ENCODE results near the gene MYMX.
A peak's percentile ranks its signal among the peaks of the same experiment; 100 is the strongest.
"Not testable (repeated sequence)": the region's sequence is repeated elsewhere in the genome, so short reads cannot be mapped to it uniquely, and the experiment has no call there.

Gene MYMX

DNA sequence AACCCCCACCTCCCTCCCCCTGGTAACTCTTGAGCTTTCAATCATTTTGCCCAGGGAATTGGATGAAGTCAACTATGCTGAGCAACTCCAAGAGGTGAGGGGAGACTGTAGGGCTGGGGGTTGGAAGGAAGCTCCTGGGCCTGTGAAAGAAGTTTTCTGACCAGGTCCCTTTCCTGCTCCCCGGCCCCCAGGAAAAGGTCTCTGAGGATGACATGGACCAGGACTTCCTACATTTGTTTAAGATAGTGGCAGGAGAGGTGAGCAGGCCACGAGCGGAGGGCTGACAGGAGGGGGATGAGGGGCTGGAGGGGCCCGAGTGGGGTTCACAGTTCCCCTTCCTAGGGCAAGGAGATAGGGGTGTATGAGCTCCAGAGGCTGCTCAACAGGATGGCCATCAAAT, 36.3 kb upstream of the MYMX start:
- DNase-seq (ENCODE audit: low spot score) (no peak), ATAC-seq (ENCODE audit: low read depth) (no peak)
- no peak overlapping the region for H3K27ac ChIP-seq (ENCODE audit: poor library complexity, severe bottlenecking)
- H3K9me3 ChIP-seq (ENCODE audit: severe bottlenecking) = no peaks in the 10 kb centered on the region
- H3K27me3 ChIP-seq (ENCODE audit: insufficient read depth, poor library complexity, severe bottlenecking) = no peaks in the 10 kb centered on the region
- H3K4me1 ChIP-seq (ENCODE audit: insufficient read depth, poor library complexity, severe bottlenecking) = peaks cover 7% of the 10 kb centered on the region
- H3K4me3 ChIP-seq (ENCODE audit: severe bottlenecking) = no peak overlapping the region
- no peaks in the 10 kb centered on the region for H3K36me3 ChIP-seq (ENCODE audit: low read depth)
- TF ChIP-seq, protein P1, sequence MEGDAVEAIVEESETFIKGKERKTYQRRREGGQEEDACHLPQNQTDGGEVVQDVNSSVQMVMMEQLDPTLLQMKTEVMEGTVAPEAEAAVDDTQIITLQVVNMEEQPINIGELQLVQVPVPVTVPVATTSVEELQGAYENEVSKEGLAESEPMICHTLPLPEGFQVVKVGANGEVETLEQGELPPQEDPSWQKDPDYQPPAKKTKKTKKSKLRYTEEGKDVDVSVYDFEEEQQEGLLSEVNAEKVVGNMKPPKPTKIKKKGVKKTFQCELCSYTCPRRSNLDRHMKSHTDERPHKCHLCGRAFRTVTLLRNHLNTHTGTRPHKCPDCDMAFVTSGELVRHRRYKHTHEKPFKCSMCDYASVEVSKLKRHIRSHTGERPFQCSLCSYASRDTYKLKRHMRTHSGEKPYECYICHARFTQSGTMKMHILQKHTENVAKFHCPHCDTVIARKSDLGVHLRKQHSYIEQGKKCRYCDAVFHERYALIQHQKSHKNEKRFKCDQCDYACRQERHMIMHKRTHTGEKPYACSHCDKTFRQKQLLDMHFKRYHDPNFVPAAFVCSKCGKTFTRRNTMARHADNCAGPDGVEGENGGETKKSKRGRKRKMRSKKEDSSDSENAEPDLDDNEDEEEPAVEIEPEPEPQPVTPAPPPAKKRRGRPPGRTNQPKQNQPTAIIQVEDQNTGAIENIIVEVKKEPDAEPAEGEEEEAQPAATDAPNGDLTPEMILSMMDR (IDR thresholded peaks at IDR 0.05; ENCODE audit: poor library complexity, severe bottlenecking) = no peak

DNA sequence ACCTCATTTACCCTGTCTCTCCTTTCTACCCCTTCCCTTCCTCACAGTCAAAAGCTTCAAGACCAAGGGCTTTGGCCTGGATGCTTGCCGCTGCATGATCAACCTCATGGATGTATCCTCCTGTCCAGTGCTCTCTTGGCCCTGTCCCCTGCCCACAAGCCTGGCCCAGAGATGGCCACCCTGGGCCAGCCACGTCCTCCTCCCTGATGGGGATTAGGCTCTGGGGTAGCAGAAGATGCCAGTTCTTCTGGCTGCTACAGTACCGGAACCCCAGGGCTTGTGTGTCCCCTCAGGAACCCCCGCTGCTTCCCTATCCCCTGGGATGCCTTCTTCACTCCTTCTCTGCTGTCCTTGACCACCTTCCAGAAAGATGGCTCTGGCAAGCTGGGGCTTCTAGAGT, 35.8 kb upstream of the MYMX start:
- Histone ChIP-seq H3K4me1 (ENCODE audit: insufficient read depth, poor library complexity, severe bottlenecking) (peaks cover 7% of the 10 kb centered on the region), H3K36me3 (ENCODE audit: low read depth) (no peaks in the 10 kb centered on the region), H3K4me3 (ENCODE audit: severe bottlenecking) (no peak overlapping the region), H3K27me3 (ENCODE audit: insufficient read depth, poor library complexity, severe bottlenecking) (no peaks in the 10 kb centered on the region), H3K27ac (ENCODE audit: poor library complexity, severe bottlenecking) (no peak overlapping the region), H3K9me3 (ENCODE audit: severe bottlenecking) (no peaks in the 10 kb centered on the region)
- TF ChIP-seq, protein P1 (IDR thresholded peaks at IDR 0.05; ENCODE audit: poor library complexity, severe bottlenecking) = no peak
- no peak for DNase-seq (ENCODE audit: low spot score)
- ATAC-seq (ENCODE audit: low read depth) = peak; percentile 25; the same call in 2 of the 3 replicates

DNA sequence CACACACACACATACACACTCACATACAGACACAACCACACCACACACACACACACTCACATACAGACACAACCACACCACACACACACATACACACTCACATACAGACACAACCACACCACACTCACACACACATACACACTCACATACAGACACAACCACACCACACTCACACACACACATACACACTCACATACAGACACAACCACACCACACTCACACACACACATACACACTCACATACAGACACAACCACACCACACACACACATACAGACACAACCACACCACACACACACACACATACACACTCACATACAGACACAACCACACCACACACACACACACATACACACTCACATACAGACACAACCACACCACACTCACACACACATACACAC, 34.9 kb upstream of the MYMX start:
- not testable (repeated sequence) for H3K27me3 ChIP-seq (ENCODE audit: insufficient read depth, poor library complexity, severe bottlenecking); DNase-seq (ENCODE audit: low spot score); H3K27ac ChIP-seq (ENCODE audit: poor library complexity, severe bottlenecking); H3K36me3 ChIP-seq (ENCODE audit: low read depth); ATAC-seq (ENCODE audit: low read depth); H3K9me3 ChIP-seq (ENCODE audit: severe bottlenecking); H3K4me3 ChIP-seq (ENCODE audit: severe bottlenecking); H3K4me1 ChIP-seq (ENCODE audit: insufficient read depth, poor library complexity, severe bottlenecking)

DNA sequence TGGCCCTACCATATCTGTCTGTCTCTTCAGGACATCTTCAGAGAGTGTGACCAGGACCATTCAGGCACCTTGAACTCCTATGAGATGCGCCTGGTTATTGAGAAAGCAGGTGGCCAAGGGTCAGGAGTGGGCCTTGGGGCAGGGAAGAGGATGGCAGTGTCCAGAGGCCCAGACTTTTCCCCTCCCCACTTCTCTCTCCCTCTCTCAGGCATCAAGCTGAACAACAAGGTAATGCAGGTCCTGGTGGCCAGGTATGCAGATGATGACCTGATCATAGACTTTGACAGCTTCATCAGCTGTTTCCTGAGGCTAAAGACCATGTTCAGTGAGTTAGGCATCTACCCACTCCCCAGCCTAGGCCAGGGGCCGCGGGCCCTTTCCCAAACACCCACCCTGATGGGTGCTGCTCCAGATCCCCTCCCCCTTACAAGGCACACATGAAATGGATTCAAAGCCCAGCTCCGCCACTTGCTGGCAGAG, 33.8 kb upstream of the MYMX start:
- DNase-seq (ENCODE audit: low spot score) = no peak

DNA sequence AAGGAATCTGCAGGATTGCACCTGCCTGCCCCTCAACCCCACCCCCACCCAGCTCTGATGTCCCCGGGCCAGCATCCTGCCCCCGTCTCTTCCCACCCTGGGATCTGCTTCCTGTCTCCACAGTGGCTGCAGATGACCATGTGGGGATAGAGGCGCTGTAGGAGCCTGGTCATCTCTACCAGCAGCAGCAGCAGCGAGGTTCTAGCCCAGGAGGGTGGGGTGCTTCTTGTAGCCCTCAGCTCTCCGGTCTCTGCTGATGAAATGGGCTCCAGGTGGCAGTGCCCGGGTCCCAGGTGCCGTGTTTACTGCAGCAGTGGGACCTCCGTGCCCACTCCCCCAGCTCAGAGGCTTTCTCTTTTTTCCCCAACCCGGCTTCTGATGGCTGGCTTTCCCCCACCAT, 32.9 kb upstream of the MYMX start:
- Histone ChIP-seq H3K27me3 (ENCODE audit: insufficient read depth, poor library complexity, severe bottlenecking) (no peaks in the 10 kb centered on the region), H3K27ac (ENCODE audit: poor library complexity, severe bottlenecking) (no peak overlapping the region), H3K4me1 (ENCODE audit: insufficient read depth, poor library complexity, severe bottlenecking) (no peaks in the 10 kb centered on the region), H3K36me3 (ENCODE audit: low read depth) (no peaks in the 10 kb centered on the region), H3K4me3 (ENCODE audit: severe bottlenecking) (no peak overlapping the region), H3K9me3 (ENCODE audit: severe bottlenecking) (no peaks in the 10 kb centered on the region)
- TF ChIP-seq, protein P1 (IDR thresholded peaks at IDR 0.05; ENCODE audit: poor library complexity, severe bottlenecking) = no peak
- ATAC-seq (ENCODE audit: low read depth) (no peak), DNase-seq (ENCODE audit: low spot score) (no peak)

More for the DNA sequence above, 33.8 kb upstream of the MYMX start:
- no peaks in the 10 kb centered on the region for H3K9me3 ChIP-seq (ENCODE audit: severe bottlenecking)
- H3K4me3 ChIP-seq (ENCODE audit: severe bottlenecking) = no peak overlapping the region
- TF ChIP-seq, protein P1 (IDR thresholded peaks at IDR 0.05; ENCODE audit: poor library complexity, severe bottlenecking) = no peak
- no peak overlapping the region for H3K27ac ChIP-seq (ENCODE audit: poor library complexity, severe bottlenecking)
- ATAC-seq (ENCODE audit: low read depth) = no peak
- no peaks in the 10 kb centered on the region for H3K27me3 ChIP-seq (ENCODE audit: insufficient read depth, poor library complexity, severe bottlenecking)
- peaks cover 4% of the 10 kb centered on the region for H3K4me1 ChIP-seq (ENCODE audit: insufficient read depth, poor library complexity, severe bottlenecking)
- no peaks in the 10 kb centered on the region for H3K36me3 ChIP-seq (ENCODE audit: low read depth)

DNA sequence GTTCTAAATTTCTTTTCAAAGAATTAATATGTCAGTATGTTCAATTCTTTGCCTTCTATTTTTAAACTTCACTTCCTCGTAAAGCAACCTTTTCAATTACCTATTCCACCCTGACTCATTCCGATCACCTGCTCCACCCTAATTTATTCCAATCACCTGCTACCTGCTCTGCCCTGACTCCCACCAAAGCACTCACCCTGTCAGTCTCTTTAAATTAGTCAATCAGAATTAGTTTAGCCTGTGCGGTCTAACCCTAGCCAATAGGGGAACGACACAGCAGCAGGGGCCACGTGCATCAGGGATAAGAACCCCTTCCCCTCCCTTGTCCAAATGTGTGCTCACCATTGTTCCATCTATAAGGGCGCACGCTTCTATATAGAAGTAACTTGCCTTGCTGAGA, 31.4 kb upstream of the MYMX start:
- H3K4me1 ChIP-seq (ENCODE audit: insufficient read depth, poor library complexity, severe bottlenecking); H3K36me3 ChIP-seq (ENCODE audit: low read depth); H3K27me3 ChIP-seq (ENCODE audit: insufficient read depth, poor library complexity, severe bottlenecking); DNase-seq (ENCODE audit: low spot score); ATAC-seq (ENCODE audit: low read depth); H3K9me3 ChIP-seq (ENCODE audit: severe bottlenecking); H3K4me3 ChIP-seq (ENCODE audit: severe bottlenecking); H3K27ac ChIP-seq (ENCODE audit: poor library complexity, severe bottlenecking): not testable (repeated sequence)
